SU-DHL-6 (cell line): ENCODE data around the gene GGA3.

Experiments
- EZH2phosphoT487 ChIP-seq: fragments of 200-600 bp; sonication (generic), shearing (Covaris generic); conservative IDR thresholded peaks from 2 replicates; pipeline ENCODE4 v1.6.1; 2018; ENCODE audit warnings: mild to moderate bottlenecking, antibody characterized with exemption, low read length, moderate library complexity, mixed read lengths
- TF ChIP-seq, protein P1 (sequence below): fragments of 200-600 bp; sonication (generic); IDR thresholded peaks from one replicate; pipeline ENCODE4 v1.5.1; 2017; ENCODE audit warnings: antibody characterized with exemption, mild to moderate bottlenecking, low read length, moderate library complexity; ENCODE audit not compliant: insufficient read depth, poor library complexity, severe bottlenecking

DNA sequence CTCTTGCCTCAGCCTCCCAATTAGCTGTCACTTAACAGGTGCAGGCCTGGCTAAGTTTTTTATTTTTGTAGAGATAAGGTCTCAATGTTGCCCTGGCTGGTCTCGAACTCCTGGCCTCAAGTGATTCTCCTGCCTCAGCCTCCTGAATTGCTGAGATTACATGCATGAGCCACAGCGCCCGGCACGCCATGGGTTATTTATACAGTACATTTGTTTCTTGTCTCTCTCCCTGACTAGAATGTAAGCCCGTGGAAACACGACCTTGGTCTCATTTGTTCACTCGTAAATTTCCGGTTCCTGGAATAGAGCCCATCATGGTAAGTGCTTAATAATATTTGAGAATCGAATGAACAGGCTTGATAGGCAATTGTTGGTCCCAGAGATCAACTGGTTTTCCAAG lies 25.8 kb upstream of the GGA3 start:
- TF ChIP-seq, protein P1, sequence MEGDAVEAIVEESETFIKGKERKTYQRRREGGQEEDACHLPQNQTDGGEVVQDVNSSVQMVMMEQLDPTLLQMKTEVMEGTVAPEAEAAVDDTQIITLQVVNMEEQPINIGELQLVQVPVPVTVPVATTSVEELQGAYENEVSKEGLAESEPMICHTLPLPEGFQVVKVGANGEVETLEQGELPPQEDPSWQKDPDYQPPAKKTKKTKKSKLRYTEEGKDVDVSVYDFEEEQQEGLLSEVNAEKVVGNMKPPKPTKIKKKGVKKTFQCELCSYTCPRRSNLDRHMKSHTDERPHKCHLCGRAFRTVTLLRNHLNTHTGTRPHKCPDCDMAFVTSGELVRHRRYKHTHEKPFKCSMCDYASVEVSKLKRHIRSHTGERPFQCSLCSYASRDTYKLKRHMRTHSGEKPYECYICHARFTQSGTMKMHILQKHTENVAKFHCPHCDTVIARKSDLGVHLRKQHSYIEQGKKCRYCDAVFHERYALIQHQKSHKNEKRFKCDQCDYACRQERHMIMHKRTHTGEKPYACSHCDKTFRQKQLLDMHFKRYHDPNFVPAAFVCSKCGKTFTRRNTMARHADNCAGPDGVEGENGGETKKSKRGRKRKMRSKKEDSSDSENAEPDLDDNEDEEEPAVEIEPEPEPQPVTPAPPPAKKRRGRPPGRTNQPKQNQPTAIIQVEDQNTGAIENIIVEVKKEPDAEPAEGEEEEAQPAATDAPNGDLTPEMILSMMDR = no peak
- no peak for TF ChIP-seq EZH2phosphoT487
